ENCODE data around the gene PSENEN.

DNA sequence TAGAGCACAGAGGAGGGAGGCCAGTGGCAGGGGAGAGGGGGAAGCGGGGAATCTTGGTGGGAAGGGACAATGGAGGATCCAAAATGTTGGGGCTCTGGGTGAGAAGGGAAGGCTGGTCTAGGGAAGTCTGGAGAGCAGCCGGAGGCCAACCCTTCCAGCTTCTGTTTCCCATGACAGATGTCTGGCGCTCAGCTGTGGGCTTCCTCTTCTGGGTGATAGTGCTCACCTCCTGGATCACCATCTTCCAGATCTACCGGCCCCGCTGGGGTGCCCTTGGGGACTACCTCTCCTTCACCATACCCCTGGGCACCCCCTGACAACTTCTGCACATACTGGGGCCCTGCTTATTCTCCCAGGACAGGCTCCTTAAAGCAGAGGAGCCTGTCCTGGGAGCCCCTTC, 1.1 kb downstream of the PSENEN start:
- TF ChIP-seq, protein P1, sequence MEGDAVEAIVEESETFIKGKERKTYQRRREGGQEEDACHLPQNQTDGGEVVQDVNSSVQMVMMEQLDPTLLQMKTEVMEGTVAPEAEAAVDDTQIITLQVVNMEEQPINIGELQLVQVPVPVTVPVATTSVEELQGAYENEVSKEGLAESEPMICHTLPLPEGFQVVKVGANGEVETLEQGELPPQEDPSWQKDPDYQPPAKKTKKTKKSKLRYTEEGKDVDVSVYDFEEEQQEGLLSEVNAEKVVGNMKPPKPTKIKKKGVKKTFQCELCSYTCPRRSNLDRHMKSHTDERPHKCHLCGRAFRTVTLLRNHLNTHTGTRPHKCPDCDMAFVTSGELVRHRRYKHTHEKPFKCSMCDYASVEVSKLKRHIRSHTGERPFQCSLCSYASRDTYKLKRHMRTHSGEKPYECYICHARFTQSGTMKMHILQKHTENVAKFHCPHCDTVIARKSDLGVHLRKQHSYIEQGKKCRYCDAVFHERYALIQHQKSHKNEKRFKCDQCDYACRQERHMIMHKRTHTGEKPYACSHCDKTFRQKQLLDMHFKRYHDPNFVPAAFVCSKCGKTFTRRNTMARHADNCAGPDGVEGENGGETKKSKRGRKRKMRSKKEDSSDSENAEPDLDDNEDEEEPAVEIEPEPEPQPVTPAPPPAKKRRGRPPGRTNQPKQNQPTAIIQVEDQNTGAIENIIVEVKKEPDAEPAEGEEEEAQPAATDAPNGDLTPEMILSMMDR (conservative IDR thresholded peaks at IDR 0.05): no peak
- no peak for TF ChIP-seq ZFX (IDR thresholded peaks at IDR 0.05)
